ENCODE measurements around the gene OTOG.

DNA sequence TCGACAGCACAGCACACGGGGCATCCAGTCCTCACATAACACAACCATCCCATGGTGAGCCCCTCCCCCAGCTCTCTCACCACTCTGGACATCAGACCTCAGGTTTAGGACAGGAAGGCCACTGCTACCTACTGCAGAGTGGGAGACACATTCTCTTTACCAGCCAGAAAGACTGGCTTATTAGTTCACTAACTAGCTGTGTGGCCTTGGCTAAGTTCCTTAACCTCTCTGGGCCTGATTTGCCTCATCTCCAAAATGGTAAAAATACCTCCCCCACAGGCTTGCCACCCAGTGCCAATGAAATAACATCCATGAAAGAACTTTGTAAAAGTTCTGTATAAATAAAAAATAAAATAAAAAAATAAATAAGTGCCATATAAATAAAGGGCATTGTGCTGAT, 35.0 kb upstream of the OTOG start:
- TF ChIP-seq, protein P1, sequence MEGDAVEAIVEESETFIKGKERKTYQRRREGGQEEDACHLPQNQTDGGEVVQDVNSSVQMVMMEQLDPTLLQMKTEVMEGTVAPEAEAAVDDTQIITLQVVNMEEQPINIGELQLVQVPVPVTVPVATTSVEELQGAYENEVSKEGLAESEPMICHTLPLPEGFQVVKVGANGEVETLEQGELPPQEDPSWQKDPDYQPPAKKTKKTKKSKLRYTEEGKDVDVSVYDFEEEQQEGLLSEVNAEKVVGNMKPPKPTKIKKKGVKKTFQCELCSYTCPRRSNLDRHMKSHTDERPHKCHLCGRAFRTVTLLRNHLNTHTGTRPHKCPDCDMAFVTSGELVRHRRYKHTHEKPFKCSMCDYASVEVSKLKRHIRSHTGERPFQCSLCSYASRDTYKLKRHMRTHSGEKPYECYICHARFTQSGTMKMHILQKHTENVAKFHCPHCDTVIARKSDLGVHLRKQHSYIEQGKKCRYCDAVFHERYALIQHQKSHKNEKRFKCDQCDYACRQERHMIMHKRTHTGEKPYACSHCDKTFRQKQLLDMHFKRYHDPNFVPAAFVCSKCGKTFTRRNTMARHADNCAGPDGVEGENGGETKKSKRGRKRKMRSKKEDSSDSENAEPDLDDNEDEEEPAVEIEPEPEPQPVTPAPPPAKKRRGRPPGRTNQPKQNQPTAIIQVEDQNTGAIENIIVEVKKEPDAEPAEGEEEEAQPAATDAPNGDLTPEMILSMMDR (IDR thresholded peaks at IDR 0.05) = no peak
- TF ChIP-seq POLR2A (IDR thresholded peaks at IDR 0.05) = no peak

Measured in ovary (tissue), 3 donors.